GM13976 (cell line): Measurements from ENCODE around the gene DNAJC27.

Experiments used
- DNase-seq: peaks from one replicate; pipeline ENCODE4 v3.0.0; 2012; ENCODE audit warnings: low spot score
- CTCF ChIP-seq: IDR thresholded peaks from 2 replicates; pipeline ENCODE4 v1.5.1; 2012; ENCODE audit warnings: borderline replicate concordance, mild to moderate bottlenecking; ENCODE audit not compliant: insufficient read depth; ENCODE audit errors: extremely low read depth, missing control alignments, control extremely low read depth
- in situ Hi-C: fragments of 300-500 bp; cut with MboI; formaldehyde crosslinking; loops from one replicate; pipeline ENCODE4 v1.12.0; 2022; ENCODE audit warnings: low sequenced_read_pairs, mixed read lengths, inconsistent platforms; ENCODE audit not compliant: unreplicated experiment

DNAJC27 gene

GRCh38 chr2:24913911-24914310 is 57.8 kb downstream of the DNAJC27 start:
- no peak for TF ChIP-seq CTCF
- no peak for DNase-seq
- in situ Hi-C loops, result no loop called here

- no peak for TF ChIP-seq CTCF
- in situ Hi-C loops, result no loop called here
- DNase-seq, result no peak
These were observed 58.8 kb downstream of the DNAJC27 start for GRCh38 chr2:24912986-24913385.

GRCh38 chr2:24912523-24912922 is 59.2 kb downstream of the DNAJC27 start:
- DNase-seq, result no peak
- TF ChIP-seq CTCF, result no peak
- in situ Hi-C loops, result no loop called here

GRCh38 chr2:24910245-24910644 is 61.5 kb downstream of the DNAJC27 start:
- in situ Hi-C loops, result no loop called here
- no peak for TF ChIP-seq CTCF
- no peak for DNase-seq

GRCh38 chr2:24909555-24910177 is 62.1 kb downstream of the DNAJC27 start:
- in situ Hi-C loops, result no loop called here
- no peak for TF ChIP-seq CTCF
- no peak for DNase-seq

- no peak for TF ChIP-seq CTCF
- DNase-seq, result no peak
- in situ Hi-C loops, result no loop called here
These were observed 63.3 kb downstream of the DNAJC27 start for GRCh38 chr2:24908461-24908901.
